ENCODE results near the gene CFD.

- TF ChIP-seq EZH2 (IDR thresholded peaks at IDR 0.05; ENCODE audit: low read depth) (no peak), CTCF (conservative IDR thresholded peaks at IDR 0.05) (no peak)
Measured at GRCh38 chr19:835210-835810, 24.2 kb upstream of the CFD start.
